K562 (cell line): Measurements from ENCODE around the gene CRIP1. TPM values are rescaled to one million over a fixed set of nuclear protein-coding genes. Genes with fewer than 3 reads are reported as not detected.

Experiments used
- ATAC-seq: fragments of 200-7000 bp; cut with Tn5 transposase; 3 replicates; pipeline ENCODE4 v1.9.1; 2020; ENCODE audit warnings: moderate library complexity
- BruUV-seq: library from RNA; stranded (reverse); fragments of 400-500 nt; replicated peaks from 2 replicates; lab custom pipeline; 2021; lab: Mats Ljungman, UMichigan
- CTCF ChIA-PET: fragments of 300-600 bp; formaldehyde crosslinking; extraction: SDS; loops from one replicate; lab custom pipeline; 2021; ENCODE audit warnings: low intra/inter-chr PET ratio; lab: Yijun Ruan, JAX
- POLR2A ChIA-PET: fragments of 300-600, 350-650 bp; sonication (Branson Sonifier 250); formaldehyde crosslinking; extraction: SDS; loops from one replicate; lab custom pipeline; 2021; ENCODE audit warnings: antibody characterized with exemption, inconsistent platforms; lab: Yijun Ruan, JAX
- DNase-seq, 4 experiments: peaks; one replicate each; pipeline versions ENCODE4 v3.0.0 to v3.0.0-alpha.2; 2011 to 2018; ENCODE audit warnings: low spot score in 3 of 4, mixed read lengths in 3 of 4; ENCODE audit errors: extremely low read depth in 1 of 4
- FAIRE-seq: peaks from 2 replicates; lab custom pipeline; 2011; peaks lifted over from hg19 to GRCh38; lab: Jason Lieb, UNC
- H2AFZ ChIP-seq: 2 replicates; pipeline ENCODE4 v1.6.0; 2011; ENCODE audit warnings: low read depth, low read length, control low read depth, inconsistent platforms
- H3K27ac ChIP-seq: fragments of 200-600 bp; 3 replicates; pipeline ENCODE4 v1.8.0; 2011; ENCODE audit warnings: low read depth, mild to moderate bottlenecking, control low read depth, inconsistent platforms, low read length, moderate library complexity, mixed read lengths; ENCODE audit errors: extremely low read depth
- H3K27me3 ChIP-seq, 2 experiments: fragments of 300-600 bp in 1 of 2; 2 replicates in 1 of 2; 3 replicates in 1 of 2; pipeline versions ENCODE4 v1.6.0 to v1.8.0; 2011; ENCODE audit warnings: inconsistent platforms in 2 of 2, low read length in 2 of 2, mild to moderate bottlenecking in 1 of 2, mixed read lengths in 1 of 2, moderate library complexity in 1 of 2; ENCODE audit not compliant: control insufficient read depth in 2 of 2, insufficient read depth in 2 of 2
- H3K36me3 ChIP-seq: fragments of 300-600 bp; 3 replicates; pipeline ENCODE4 v1.8.0; 2011; ENCODE audit warnings: mild to moderate bottlenecking, low read length, inconsistent platforms; ENCODE audit not compliant: control insufficient read depth, insufficient read depth
- H3K4me1 ChIP-seq, 2 experiments: fragments of 200-600 bp in 1 of 2; replicated peaks in 1 of 2; 2 replicates in 1 of 2; 3 replicates in 1 of 2; pipeline versions ENCODE4 v1.5.1 to v1.8.0; 2011; ENCODE audit warnings: inconsistent platforms in 2 of 2, low read length in 2 of 2, mild to moderate bottlenecking in 1 of 2, mixed read lengths in 1 of 2, moderate library complexity in 1 of 2; ENCODE audit not compliant: control insufficient read depth in 2 of 2, insufficient read depth in 2 of 2
- H3K4me2 ChIP-seq: 2 replicates; pipeline ENCODE4 v1.6.1; 2011; ENCODE audit warnings: low read length, control low read depth, inconsistent platforms, mixed read lengths; ENCODE audit not compliant: insufficient read depth
- H3K4me3 ChIP-seq: fragments of 200-600 bp; sonication (generic), shearing (Covaris generic); 2 replicates; pipeline ENCODE4 v1.5.1; 2016; ENCODE audit warnings: control low read depth, inconsistent platforms
- H3K79me2 ChIP-seq: fragments of 200-600 bp; 3 replicates; pipeline ENCODE4 v1.8.0; 2011; ENCODE audit warnings: low read length, inconsistent platforms; ENCODE audit not compliant: control insufficient read depth, insufficient read depth
- H3K9ac ChIP-seq, 2 experiments: 2 replicates each; pipeline versions ENCODE4 v1.6.0 to v1.6.1; 2011; ENCODE audit warnings: low read depth in 2 of 2, low read length in 2 of 2, control low read depth in 1 of 2, inconsistent platforms in 1 of 2, mild to moderate bottlenecking in 1 of 2, mixed read lengths in 1 of 2; ENCODE audit not compliant: insufficient read depth in 1 of 2
- H3K9me1 ChIP-seq: one replicate; pipeline ENCODE4 v1.6.0; 2011; ENCODE audit warnings: inconsistent platforms, mild to moderate bottlenecking, low read length, moderate library complexity; ENCODE audit not compliant: control insufficient read depth, insufficient read depth
- H3K9me3 ChIP-seq: replicated peaks from 2 replicates; pipeline ENCODE4 v1.5.1; 2011; ENCODE audit warnings: low read depth, low read length, inconsistent platforms; ENCODE audit not compliant: control insufficient read depth, insufficient read depth
- H4K20me1 ChIP-seq: replicated peaks from 2 replicates; pipeline ENCODE4 v1.6.1; 2011; ENCODE audit warnings: low read length, inconsistent platforms, mixed read lengths; ENCODE audit not compliant: control insufficient read depth, insufficient read depth
- ZBTB33 ChIP-seq: sonication (generic); formaldehyde crosslinking; IDR thresholded peaks from 2 replicates; pipeline ENCODE4 v1.8.1; 2023; ENCODE audit warnings: mild to moderate bottlenecking, missing genetic modification reagents
- ZNF41 ChIP-seq: fragments of 250-450 bp; sonication (Bioruptor Pico); conservative IDR thresholded peaks from 2 replicates; pipeline ENCODE4 v1.4.0; 2020; ENCODE audit warnings: mild to moderate bottlenecking
- ZNF740 ChIP-seq, 3 experiments: fragments of 200-800 bp in 1 of 3; sonication (Bioruptor generic) in 1 of 3; sonication (generic) in 1 of 3; formaldehyde crosslinking in 1 of 3; IDR thresholded peaks; 2 replicates each; pipeline versions ENCODE4 v1.6.1 to v1.8.0; 2016 to 2022; ENCODE audit warnings: mild to moderate bottlenecking in 2 of 3, missing compliant biosample characterization in 2 of 3, missing genetic modification characterization in 2 of 3, missing genetic modification reagents in 1 of 3
- WGBS: fragments of 100-300 bp; shearing (Covaris generic); methylation state at CpG from one replicate; pipeline ENCODE4 v1.1.6; 2016; ENCODE audit warnings: low coverage, mixed read lengths; ENCODE audit not compliant: insufficient coverage; ENCODE audit errors: missing lambda C conversion rate; 5-methylcytosine and 5-hydroxymethylcytosine counted together
- in situ Hi-C: fragments of 300-500 bp; cut with MboI; formaldehyde crosslinking; loops from 4 replicates; pipeline ENCODE4 v1.15.0; 2018; ENCODE audit warnings: inconsistent platforms, mixed read lengths
- intact Hi-C: fragments of 100-400 bp; cut with micrococcal nuclease; formaldehyde crosslinking; loops from 2 replicates; pipeline ENCODE4 v1.14.2; 2022
- polyA plus RNA-seq, 8 experiments: library from polyadenylated mRNA; depleted of rRNA in 4 of 8; stranded (reverse) in 5 of 8; unstranded in 3 of 8; fragments of >200 nt; fragmentation: Nextera tagmentation in 2 of 8; fragmentation: Illumina TruSeq in 1 of 8; extraction: Ambion mirVana in 2 of 8; extraction: Trizol in 1 of 8; gene quantifications; 2 replicates each; pipeline versions ENCODE4 v1.2.1 to v1.2.3, GENCODE V29; 2011 to 2014; ENCODE audit warnings: inconsistent platforms in 1 of 8, missing spikeins in 1 of 8
- total RNA-seq, 7 experiments: library from RNA; depleted of rRNA in 6 of 7; stranded (reverse); fragments of >200 nt in 6 of 7; fragmentation: Illumina TruSeq in 2 of 7; extraction: Trizol in 2 of 7; gene quantifications; 2 replicates each; pipeline versions ENCODE4 v1.2.1 to v1.2.3, GENCODE V29; 2011 to 2021; ENCODE audit warnings: low replicate concordance in 1 of 7

Gene CRIP1
- total and polyA plus RNA-seq, 9 of the 15 experiments (the other 6 are each of a cell fraction or from before 2014, with no cell fraction given), result 0.11 to 0.58 (median 0.14) TPM; not detected in 6

GRCh38 chr14:105469456-105470349 lies 17.0 kb upstream of the CRIP1 start:
- POLR2A ChIA-PET, result interaction anchor here (1.2 kb wide), 1 partner anchor 23 kb away, joined by 4 read pairs; no protein-coding TSS in a partner anchor
- peaks cover 43% of the 10 kb centered on the region; the same call in 1 of the 3 replicates for H3K36me3 ChIP-seq
- TF ChIP-seq ZNF740 (CRISPR knock-in tag; IDR thresholded peaks at IDR 0.05) (peak; percentile 21; the same call in 1 of the 2 replicates), ZNF740 (tag; IDR thresholded peaks at IDR 0.05) (no peak), ZNF41 (CRISPR knock-in tag) (no peak), ZBTB33 (CRISPR knock-in tag) (peak; percentile 79)
- TF ChIP-seq, all 486 proteins: peak for 2
- no peaks in the 10 kb centered on the region for H3K9me1 ChIP-seq
- BruUV-seq, result no TSS peak
- H3K27me3 ChIP-seq, result no peaks in the 10 kb centered on the region
- no peaks in the 10 kb centered on the region; the same call in 1 of the 2 replicates for H4K20me1 ChIP-seq
- no peak overlapping the region for H3K9ac ChIP-seq
- intact Hi-C loops, result loop anchor here (10.0 kb wide), 1 partner anchor 55 kb away; the partner anchor contains the start of gene TMEM121
- 82% methylated on average over 14 of the region's 54 CpGs for WGBS
- H2AFZ ChIP-seq, result no peak overlapping the region
- DNase-seq (no peak), ATAC-seq (no peak), FAIRE-seq (no peak)
- no peaks in the 10 kb centered on the region for H3K9me3 ChIP-seq
- CTCF ChIA-PET, result no interaction called here
- peaks cover 0 to 68% of the 10 kb centered on the region in 2 experiments; a peak in 2 of 5 replicates for H3K4me1 ChIP-seq
- no peak overlapping the region for H3K27ac ChIP-seq
- in situ Hi-C loops, result no loop called here
- no peak overlapping the region for H3K4me3 ChIP-seq
- H3K79me2 ChIP-seq, result no peaks in the 10 kb centered on the region
- no peak overlapping the region for H3K4me2 ChIP-seq
